ENCODE data around the gene TGM4. TPM values are rescaled to one million over a fixed set of nuclear protein-coding genes. Genes with fewer than 3 reads are reported as not detected.

TGM4 gene
- total and polyA plus RNA-seq, 10 of the 15 experiments (the other 5 are each of a cell fraction or from before 2014, with no cell fraction given): not detected

- TF ChIP-seq CEBPZ (IDR thresholded peaks at IDR 0.05; ENCODE audit: low read depth, low read length) (no peak), IRF5 (IDR thresholded peaks at IDR 0.05; ENCODE audit: borderline replicate concordance) (no peak), CEBPB (IDR thresholded peaks at IDR 0.05; ENCODE audit: borderline replicate concordance in 1 of 2, low read depth in 2 of 2, low read length in 2 of 2) (no peak), REST (IDR thresholded peaks at IDR 0.05; ENCODE audit: low read depth, low read length) (no peak), ZSCAN29 (IDR thresholded peaks at IDR 0.05) (no peak), POLR2AphosphoS2 (IDR thresholded peaks at IDR 0.05; ENCODE audit: low read depth, low read length) (peak; percentile 66; the same call in 1 of the 2 replicates), CUX1 (IDR thresholded peaks at IDR 0.05; ENCODE audit: insufficient replicate concordance, low read depth, low read length) (no peak), RELA (IDR thresholded peaks at IDR 0.05; ENCODE audit: borderline replicate concordance, partially characterized antibody) (peak; percentile 95), MXI1 (IDR thresholded peaks at IDR 0.05; ENCODE audit: low read depth, low read length) (no peak; the same call in 1 of the 2 replicates), RUNX3 (IDR thresholded peaks at IDR 0.05; ENCODE audit: low read length) (no peak)
Measured at GRCh38 chr3:44861412-44862225, 12.8 kb upstream of the TGM4 start, which contains the start of gene TMEM42 (continued).

Measured in GM12878 (cell line).